GM12865 (cell line): Measurements from ENCODE around the gene FREY1.

Experiments
- DNase-seq: peaks from one replicate; pipeline ENCODE4 v3.0.0; 2010; ENCODE audit warnings: low read depth
- H3K4me3 ChIP-seq: 2 replicates; pipeline ENCODE4 v1.5.1; 2011; ENCODE audit warnings: mild to moderate bottlenecking, low read depth, low read length, control low read depth
- TF ChIP-seq, protein P1 (sequence below): IDR thresholded peaks from 2 replicates; pipeline ENCODE4 v1.5.1; 2011; ENCODE audit warnings: low read length, control low read depth, low read depth, inconsistent platforms; ENCODE audit not compliant: insufficient read depth; ENCODE audit errors: missing control alignments

Gene FREY1

DNA sequence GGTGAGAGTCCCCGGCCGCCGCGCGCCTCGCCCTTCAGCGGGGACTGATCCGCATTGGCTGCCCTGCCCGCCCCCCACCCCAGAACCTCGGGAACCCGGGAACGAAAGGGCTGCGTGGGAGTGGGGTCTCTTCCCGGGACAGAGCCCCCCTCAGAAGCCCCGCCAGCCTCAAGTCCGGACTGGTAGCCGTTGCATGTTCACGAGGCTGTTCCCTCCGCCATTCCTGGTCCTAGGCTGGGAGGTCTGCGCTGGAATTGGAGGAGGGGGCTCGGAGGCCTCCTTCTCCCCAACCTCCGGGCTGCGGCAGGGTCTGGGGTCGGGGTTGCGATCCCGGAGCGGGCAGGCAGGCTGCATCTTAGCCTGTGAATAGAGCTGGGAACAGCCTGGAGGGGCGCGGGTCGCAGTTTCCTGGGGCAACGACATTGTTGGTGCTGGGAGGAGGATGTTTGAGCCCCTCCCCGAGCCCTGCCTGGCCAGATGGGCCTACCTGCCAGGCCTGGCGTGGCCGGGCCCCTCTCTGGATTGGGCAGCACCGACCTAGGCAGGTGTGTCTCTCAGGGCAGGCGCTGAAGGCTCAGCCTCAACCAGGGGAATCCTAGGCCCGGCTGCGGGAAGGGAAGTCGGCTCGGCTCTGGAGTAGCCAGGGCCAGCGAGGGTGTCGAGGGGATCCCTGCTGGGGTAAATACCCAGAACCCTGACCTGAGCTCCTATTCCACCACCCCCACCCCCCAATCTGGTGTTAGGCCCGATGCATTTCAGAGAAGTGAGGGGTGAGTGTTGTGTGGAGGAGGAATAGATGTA lies 20.9 kb downstream of the FREY1 start:
- no peak for DNase-seq
- TF ChIP-seq, protein P1, sequence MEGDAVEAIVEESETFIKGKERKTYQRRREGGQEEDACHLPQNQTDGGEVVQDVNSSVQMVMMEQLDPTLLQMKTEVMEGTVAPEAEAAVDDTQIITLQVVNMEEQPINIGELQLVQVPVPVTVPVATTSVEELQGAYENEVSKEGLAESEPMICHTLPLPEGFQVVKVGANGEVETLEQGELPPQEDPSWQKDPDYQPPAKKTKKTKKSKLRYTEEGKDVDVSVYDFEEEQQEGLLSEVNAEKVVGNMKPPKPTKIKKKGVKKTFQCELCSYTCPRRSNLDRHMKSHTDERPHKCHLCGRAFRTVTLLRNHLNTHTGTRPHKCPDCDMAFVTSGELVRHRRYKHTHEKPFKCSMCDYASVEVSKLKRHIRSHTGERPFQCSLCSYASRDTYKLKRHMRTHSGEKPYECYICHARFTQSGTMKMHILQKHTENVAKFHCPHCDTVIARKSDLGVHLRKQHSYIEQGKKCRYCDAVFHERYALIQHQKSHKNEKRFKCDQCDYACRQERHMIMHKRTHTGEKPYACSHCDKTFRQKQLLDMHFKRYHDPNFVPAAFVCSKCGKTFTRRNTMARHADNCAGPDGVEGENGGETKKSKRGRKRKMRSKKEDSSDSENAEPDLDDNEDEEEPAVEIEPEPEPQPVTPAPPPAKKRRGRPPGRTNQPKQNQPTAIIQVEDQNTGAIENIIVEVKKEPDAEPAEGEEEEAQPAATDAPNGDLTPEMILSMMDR: no peak
- no peak overlapping the region for H3K4me3 ChIP-seq

DNA sequence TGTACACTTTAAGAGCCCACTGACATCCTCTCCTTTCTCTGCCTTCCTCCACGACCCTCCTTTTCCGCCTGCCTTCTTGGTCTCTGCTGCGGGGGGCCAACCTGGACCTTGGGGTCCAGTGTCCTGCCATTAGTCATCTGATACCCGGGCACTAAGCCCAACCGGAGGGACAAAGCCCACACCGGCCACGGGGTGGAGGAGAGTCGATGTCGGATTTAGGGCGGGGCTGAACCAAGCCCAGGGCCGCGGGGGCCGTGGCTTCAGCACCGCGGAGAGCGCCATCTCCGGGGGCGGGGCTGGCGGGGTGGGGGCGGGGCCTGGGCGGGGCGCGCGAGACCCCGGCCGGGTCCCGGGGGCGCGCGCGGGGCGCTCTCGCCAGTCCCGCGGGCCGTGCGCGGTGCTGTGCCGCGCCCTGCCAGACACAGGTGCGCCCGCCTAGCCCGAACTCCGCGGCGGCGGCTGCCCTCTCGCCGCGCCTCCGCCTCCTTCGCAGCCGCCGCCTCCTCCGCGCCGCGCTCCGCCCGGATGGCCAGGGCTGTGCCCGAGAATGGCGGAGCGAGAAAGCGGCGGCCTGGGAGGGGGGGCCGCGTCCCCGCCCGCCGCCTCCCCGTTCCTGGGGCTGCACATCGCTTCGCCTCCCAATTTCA lies 21.7 kb downstream of the FREY1 start, which contains the start of gene MAPK8IP1:
MAPK8IP1 (plus strand) TSS at position 378 of the 647 bp plus-strand sequence; CDS start at position 548, 170 bp downstream.
- no peak within 1 kb of the TSS for H3K4me3 ChIP-seq
- TF ChIP-seq, protein P1: no peak
- peak; percentile 53 for DNase-seq

DNA sequence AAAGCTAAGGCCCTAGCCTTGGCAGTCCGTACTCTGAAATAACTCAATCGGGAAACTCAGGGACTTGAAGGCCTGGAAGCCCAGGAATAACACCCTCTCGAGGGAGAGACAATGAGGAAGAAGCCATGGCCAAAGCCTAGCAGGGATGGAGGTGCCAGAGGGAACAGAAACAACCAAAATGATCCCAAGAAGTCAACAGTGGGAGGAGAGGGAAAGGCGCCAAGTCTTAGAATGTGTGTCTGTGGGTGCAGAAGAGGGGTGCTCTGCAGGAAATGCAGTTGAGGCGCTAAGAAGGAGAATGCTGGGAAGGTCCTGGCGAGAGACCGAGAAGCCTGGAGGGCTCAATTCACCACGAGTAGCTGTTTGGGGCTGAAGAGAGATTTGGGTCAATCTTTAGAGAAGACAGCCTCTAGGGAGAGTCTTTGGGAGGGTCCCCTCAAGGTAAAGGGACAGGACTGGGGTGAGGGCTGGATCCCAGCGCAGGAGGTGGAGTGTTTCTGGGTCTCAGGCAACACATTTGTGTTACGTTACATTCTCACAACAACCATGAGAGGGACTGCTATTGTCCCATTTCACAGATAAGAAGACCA lies 22.4 kb downstream of the FREY1 start:
- TF ChIP-seq, protein P1: no peak
- H3K4me3 ChIP-seq: no peak overlapping the region
- no peak for DNase-seq

DNA sequence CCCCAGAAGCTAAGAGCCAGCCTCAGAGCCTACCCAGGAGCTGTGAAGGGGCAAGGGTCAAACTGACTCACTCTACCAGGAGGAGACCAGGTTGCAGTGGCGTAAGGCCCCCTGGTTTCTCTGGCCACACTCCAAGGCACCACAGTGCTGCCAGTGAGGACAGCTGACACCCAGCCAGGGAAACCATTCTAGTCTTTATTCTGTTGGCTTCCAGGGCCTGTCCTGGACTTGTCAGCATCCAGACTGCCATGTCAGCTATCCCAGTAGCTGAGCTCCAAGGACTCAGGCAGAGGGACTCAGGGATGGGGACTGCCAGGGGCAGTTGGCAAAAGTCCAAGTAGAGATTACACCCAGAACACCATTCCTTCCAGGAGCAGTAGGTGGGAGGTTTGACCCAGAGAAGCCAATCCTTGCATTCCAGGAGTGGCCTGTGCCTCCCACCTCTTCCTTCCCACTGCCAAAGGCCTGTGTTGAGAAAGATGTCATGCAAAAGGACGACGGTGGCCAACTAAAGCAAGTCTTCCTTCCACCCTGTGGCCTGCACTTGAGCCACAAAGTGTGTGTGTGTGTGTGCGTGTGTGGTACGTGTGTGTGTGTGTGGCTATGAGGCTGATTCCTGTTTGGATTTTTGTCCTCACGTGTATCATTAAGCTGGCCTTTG lies 25.2 kb downstream of the FREY1 start:
- TF ChIP-seq, protein P1: no peak
- H3K4me3 ChIP-seq: no peak overlapping the region
- no peak for DNase-seq

DNA sequence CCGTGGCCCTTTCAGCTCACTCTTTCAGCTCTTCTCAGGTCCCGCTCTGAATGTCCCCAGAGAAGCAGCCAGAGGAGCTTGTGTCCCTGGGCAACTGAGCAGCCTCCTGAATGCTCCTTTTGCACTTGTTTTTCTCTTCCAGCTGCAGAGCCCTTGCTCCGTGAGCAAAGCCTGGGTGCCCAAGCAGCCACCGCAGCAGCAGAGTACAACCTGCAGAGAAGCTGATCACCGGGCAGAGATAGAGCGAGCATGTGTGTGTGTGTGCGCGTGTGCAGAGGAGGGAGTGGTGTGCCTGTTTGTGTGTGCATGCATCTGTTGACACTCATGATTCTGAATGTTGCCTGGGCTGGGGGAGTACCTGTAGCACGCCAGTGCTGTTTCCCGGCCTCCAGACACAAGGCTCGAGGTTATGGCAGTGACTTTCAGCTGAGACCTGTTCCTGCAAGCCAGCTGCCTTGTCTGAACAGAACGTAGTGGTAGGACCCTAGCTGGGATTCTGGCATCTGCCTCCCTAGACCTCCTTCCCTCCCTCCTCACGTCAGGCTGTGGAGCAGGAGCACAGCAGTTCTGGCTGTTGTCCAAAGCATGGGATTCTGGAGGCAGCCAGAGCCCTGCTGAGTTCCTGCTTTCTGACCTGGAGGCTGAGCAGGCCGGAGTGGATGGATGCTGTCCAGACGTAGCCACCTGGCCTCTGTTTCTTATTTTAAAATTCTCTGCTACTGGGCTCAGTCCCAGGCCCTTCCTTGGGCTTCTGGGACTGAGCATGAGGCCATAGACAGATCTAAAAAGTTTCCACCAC lies 26.1 kb downstream of the FREY1 start:
- DNase-seq: no peak
- TF ChIP-seq, protein P1: no peak
- H3K4me3 ChIP-seq: no peak overlapping the region

DNA sequence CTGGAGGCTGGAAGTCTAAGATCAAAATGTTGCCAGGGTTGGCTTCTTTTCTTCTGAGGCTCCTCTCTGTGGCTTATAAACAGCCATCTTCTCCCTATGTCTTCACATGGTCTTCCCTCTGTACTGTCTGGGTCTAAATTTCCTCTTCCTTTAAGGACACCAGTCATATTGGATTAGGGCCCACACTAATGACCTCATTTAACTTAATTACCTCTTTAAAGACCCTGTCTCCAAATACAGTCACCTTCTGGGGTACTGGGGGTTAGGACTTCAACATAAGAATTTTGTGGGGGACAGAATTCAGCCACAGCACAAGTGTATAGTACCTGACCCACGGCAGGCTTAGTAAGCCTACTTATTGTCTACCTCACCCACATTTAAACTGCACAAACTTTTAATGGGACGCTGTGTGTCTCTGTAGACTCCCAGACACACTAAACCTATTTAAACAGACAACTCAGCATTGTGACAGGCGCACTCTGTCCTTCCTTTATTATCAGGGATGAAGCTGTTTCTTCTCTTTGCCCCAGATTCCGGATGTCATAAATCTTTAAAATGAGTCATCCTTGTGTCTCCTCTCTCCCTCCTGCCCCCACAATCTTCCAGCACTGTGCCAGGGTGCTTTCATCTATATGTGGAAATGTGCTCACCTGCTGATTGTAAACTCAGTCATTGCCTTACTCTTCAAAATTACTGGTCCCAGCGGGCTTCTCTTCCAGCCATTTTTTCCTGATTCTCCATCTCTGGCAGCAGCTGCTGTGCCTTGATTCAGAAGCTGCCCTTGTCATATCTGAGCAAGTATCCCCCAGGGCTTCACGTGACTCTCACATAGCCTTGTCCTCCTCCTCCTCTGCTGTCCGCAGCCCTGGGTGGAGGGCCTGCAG lies 27.0 kb downstream of the FREY1 start:
- TF ChIP-seq, protein P1: no peak
- DNase-seq: no peak
- H3K4me3 ChIP-seq: no peak overlapping the region
